ENCODE results near the gene LPP.

The LPP gene

GRCh38 chr3:188659449-188660090 is 505.6 kb downstream of the LPP start:
- FAIRE-seq = no peak

- FAIRE-seq = no peak
Measured at GRCh38 chr3:188660415-188660814, 506.5 kb downstream of the LPP start.

GRCh38 chr3:188661806-188662205 is 507.8 kb downstream of the LPP start:
- no peak for FAIRE-seq

- no peak for FAIRE-seq
Measured at GRCh38 chr3:188662214-188662613, 508.3 kb downstream of the LPP start.

- FAIRE-seq = no peak
Measured at GRCh38 chr3:188662795-188663194, 508.8 kb downstream of the LPP start.

- no peak for FAIRE-seq
Measured at GRCh38 chr3:188663839-188664238, 509.9 kb downstream of the LPP start.

- FAIRE-seq = no peak
Measured at GRCh38 chr3:188664795-188665194, 510.8 kb downstream of the LPP start.

- FAIRE-seq = no peak
Measured at GRCh38 chr3:188667926-188668325, 514.0 kb downstream of the LPP start.

GRCh38 chr3:188670446-188670845 is 516.5 kb downstream of the LPP start:
- no peak for FAIRE-seq

- no peak for FAIRE-seq
Measured at GRCh38 chr3:188671971-188672370, 518.0 kb downstream of the LPP start.

GRCh38 chr3:188672840-188673239 is 518.9 kb downstream of the LPP start:
- no peak for FAIRE-seq

- FAIRE-seq = no peak
Measured at GRCh38 chr3:188673646-188674186, 519.8 kb downstream of the LPP start.

GRCh38 chr3:188674595-188674994 is 520.6 kb downstream of the LPP start:
- FAIRE-seq = no peak

GRCh38 chr3:188677344-188677743 is 523.4 kb downstream of the LPP start:
- FAIRE-seq = no peak

GRCh38 chr3:188680189-188680588 is 526.2 kb downstream of the LPP start:
- no peak for FAIRE-seq

GRCh38 chr3:188680605-188681004 is 526.6 kb downstream of the LPP start:
- no peak for FAIRE-seq

- no peak for FAIRE-seq
Measured at GRCh38 chr3:188682316-188682715, 528.4 kb downstream of the LPP start.

GRCh38 chr3:188683032-188683521 is 529.1 kb downstream of the LPP start:
- FAIRE-seq = no peak

GRCh38 chr3:188684276-188684675 is 530.3 kb downstream of the LPP start:
- FAIRE-seq = no peak

- no peak for FAIRE-seq
Measured at GRCh38 chr3:188685789-188686188, 531.8 kb downstream of the LPP start.

GRCh38 chr3:188686324-188686723 is 532.4 kb downstream of the LPP start:
- FAIRE-seq = no peak

- no peak for FAIRE-seq
Measured at GRCh38 chr3:188687389-188687788, 533.4 kb downstream of the LPP start.

GRCh38 chr3:188689101-188689574 is 535.2 kb downstream of the LPP start:
- no peak for FAIRE-seq

GRCh38 chr3:188690064-188690463 is 536.1 kb downstream of the LPP start:
- FAIRE-seq = no peak

GRCh38 chr3:188691004-188691403 is 537.0 kb downstream of the LPP start:
- FAIRE-seq = no peak

All from A204.1 (cell line).